ENCODE measurements around the gene ATAD3B. TPM values are rescaled to one million over a fixed set of nuclear protein-coding genes. Genes with fewer than 3 reads are reported as not detected.
A peak's percentile ranks its signal among the peaks of the same experiment; 100 is the strongest.
"Not testable (repeated sequence)": the region's sequence is repeated elsewhere in the genome, so short reads cannot be mapped to it uniquely, and the experiment has no call there.

ATAD3B gene
- total RNA-seq, 2 donors from 2014 or later, result 24.6 to 55.5 TPM

- ATAC-seq (replicated peaks), result no peak
- no peak overlapping the region for H3K27ac Mint-ChIP-seq
- H3K27me3 Mint-ChIP-seq, result no peaks in the 10 kb centered on the region
- no peak overlapping the region for H3K4me3 Mint-ChIP-seq
- peaks cover 42% of the 10 kb centered on the region for H3K36me3 Mint-ChIP-seq (ENCODE audit: low read depth)
- H3K9me3 Mint-ChIP-seq, result no peaks in the 10 kb centered on the region
- no peaks in the 10 kb centered on the region for H3K4me1 Mint-ChIP-seq
Measured at GRCh38 chr1:1531947-1532346, 60.4 kb downstream of the ATAD3B start.

- H3K4me1 Mint-ChIP-seq; H3K27me3 Mint-ChIP-seq; H3K27ac Mint-ChIP-seq; H3K9me3 Mint-ChIP-seq; H3K4me3 Mint-ChIP-seq; ATAC-seq (replicated peaks): not testable (repeated sequence)
- peaks cover 30% of the 10 kb centered on the region for H3K36me3 Mint-ChIP-seq (ENCODE audit: low read depth)
Measured at GRCh38 chr1:1533176-1533893, 61.8 kb downstream of the ATAD3B start.

DNA sequence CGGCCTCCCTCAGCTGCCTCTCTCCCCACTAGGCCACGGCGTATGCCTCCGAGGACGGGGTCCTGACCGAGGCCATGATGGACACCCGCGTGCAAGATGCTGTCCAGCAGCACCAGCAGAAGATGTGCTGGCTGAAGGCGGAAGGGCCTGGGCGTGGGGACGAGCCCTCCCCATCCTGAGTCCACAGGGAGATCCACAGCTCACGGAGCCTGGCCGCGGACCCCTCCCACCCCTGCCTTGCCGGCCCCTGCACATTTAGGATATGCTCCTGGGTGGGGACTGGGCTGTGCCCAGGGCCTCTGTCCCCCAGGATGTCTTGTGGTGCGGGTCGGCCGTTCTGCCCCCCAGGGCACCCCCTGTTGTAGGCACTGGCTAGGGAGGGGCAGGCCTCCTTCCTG is 62.3 kb downstream of the ATAD3B start:
- not testable (repeated sequence) for ATAC-seq (replicated peaks); H3K27me3 Mint-ChIP-seq; H3K4me3 Mint-ChIP-seq; H3K27ac Mint-ChIP-seq; H3K4me1 Mint-ChIP-seq; H3K9me3 Mint-ChIP-seq
- peaks cover 27% of the 10 kb centered on the region for H3K36me3 Mint-ChIP-seq (ENCODE audit: low read depth)

DNA sequence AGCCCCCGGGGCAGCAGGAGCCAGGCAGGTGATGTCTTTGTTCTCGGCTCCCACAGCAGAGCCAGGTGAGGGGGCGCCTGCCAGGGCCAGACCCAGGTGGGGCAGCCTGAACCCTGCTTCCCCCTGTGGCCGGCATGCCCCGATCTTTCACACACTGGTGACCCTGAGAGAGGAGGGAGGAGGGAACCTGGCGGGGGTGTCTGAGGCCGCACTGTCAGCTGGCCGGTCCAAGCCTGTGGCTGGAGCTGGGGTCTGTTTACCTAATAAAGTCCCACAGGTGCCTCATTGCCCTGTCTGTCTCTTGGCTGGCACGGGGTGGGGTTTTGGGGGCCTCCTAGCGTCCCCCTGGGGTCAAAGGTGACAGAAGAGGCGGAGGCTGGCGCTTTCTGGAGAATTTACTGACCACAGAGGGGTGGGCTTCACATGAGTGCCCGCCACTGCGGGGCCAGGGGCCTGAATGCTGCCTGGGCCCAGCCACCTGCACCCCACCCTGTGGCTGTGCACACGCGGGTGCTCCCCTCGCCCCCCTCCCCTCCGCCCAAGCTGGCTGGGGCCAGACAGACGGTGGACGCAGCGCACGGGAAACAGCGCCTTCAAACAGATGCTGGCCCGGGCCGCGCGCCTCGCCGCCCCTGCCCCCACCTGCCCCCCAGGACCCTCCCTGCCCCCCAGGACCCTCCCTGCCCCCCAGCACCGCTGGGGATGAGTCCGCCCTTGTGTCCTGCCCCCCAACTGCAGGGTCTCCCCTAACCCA is 63.0 kb downstream of the ATAD3B start:
- ATAC-seq (replicated peaks), result no peak
- H3K4me1 Mint-ChIP-seq, result no peaks in the 10 kb centered on the region
- no peaks in the 10 kb centered on the region for H3K9me3 Mint-ChIP-seq
- H3K27me3 Mint-ChIP-seq, result no peaks in the 10 kb centered on the region
- no peak overlapping the region for H3K4me3 Mint-ChIP-seq
- peaks cover 22% of the 10 kb centered on the region for H3K36me3 Mint-ChIP-seq (ENCODE audit: low read depth)
- no peak overlapping the region for H3K27ac Mint-ChIP-seq

DNA sequence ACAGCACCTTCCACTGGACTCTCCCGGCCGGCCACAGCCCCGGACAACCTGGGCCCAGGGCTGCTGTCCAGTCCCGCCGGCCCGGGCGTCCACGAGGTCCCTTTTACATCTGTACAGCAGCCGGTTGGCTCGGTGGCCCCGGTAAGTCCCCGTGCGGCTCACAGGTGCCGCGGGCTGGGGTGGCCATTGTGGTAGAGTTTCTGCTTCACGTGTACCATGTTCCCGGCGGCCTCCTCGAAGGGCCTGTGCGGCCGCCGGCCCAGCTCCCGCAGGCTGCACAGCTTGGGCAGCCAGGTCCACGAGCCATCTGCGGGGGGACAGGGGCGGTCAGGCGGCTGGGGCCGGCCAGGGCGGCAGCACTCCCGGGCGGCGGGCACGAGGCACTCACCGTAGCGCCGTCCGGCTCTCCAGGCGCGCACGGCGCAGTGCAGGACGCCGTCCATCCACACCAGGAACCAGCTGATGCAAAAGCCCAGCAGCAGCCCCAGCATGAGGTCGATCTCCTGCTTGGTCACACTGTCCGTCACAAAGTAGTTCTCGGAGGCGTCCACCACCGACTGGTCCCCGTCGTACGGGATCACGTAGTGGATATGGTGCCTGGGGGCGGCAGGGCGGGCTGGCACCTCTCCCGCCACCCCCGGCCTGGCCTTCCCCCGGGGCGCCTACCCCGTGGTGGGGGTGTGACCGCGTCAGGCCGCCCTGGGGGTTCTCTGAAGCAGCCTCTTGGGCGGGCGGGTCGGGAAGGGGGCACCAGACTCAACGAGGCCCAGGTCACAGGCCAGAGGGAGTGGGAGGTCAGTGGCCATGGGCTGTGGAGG is 63.8 kb downstream of the ATAD3B start:
- no peak overlapping the region for H3K27ac Mint-ChIP-seq
- no peaks in the 10 kb centered on the region for H3K9me3 Mint-ChIP-seq
- peaks cover 15% of the 10 kb centered on the region for H3K36me3 Mint-ChIP-seq (ENCODE audit: low read depth)

DNA sequence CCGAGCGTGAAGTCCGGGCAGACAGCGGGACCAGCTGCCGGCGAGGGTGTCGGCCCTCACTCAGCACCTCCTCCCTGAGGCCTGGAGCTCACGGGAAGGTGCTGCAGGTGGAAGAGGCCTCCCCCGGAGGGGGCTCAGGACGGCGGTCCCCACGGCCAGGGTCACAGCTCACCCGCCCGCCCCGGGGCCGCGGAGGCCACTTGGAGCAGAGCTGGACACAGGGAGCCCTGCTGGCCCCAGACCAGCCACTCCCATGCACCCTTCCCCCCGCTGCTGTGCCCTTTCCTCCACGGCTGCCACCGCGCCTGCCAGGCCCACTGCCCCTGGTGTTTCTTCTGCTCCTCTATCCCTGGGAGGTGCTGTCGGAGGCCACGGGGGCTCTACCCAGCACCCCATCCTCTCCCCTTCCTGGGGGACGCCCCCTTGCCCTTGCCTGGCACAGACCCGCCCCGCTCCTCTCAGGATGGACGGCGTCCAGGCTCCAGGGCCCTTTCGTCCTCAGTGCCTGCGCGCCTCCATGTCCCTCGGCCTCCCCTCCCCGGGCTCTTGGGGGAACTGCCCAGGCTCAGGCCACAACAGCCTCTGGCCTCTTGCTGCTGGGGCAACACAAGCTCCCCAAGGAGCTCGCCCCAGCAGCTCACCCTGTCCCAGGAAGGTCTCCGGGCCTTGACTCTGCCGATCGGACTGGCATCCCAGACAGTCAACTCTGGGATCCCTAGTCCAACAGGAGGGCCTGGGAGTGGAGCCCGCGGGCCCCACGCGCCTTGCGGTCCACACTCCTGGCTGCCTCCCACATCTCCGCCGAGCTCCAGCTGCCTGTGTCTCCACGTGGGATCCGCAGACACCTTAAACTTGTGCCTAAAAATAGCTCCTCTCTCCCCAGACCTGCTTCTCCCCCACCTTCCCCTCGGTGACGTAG is 64.7 kb downstream of the ATAD3B start:
- no peaks in the 10 kb centered on the region for H3K9me3 Mint-ChIP-seq
- H3K36me3 Mint-ChIP-seq (ENCODE audit: low read depth), result peaks cover 10% of the 10 kb centered on the region
- H3K4me3 Mint-ChIP-seq, result no peak overlapping the region
- H3K27ac Mint-ChIP-seq, result no peak overlapping the region
- H3K4me1 Mint-ChIP-seq, result no peaks in the 10 kb centered on the region
- no peaks in the 10 kb centered on the region for H3K27me3 Mint-ChIP-seq
- no peak for ATAC-seq (replicated peaks)

More for the DNA sequence above, 63.8 kb downstream of the ATAD3B start:
- H3K27me3 Mint-ChIP-seq, result no peaks in the 10 kb centered on the region
- no peak overlapping the region for H3K4me3 Mint-ChIP-seq
- ATAC-seq (replicated peaks), result no peak
- no peaks in the 10 kb centered on the region for H3K4me1 Mint-ChIP-seq

DNA sequence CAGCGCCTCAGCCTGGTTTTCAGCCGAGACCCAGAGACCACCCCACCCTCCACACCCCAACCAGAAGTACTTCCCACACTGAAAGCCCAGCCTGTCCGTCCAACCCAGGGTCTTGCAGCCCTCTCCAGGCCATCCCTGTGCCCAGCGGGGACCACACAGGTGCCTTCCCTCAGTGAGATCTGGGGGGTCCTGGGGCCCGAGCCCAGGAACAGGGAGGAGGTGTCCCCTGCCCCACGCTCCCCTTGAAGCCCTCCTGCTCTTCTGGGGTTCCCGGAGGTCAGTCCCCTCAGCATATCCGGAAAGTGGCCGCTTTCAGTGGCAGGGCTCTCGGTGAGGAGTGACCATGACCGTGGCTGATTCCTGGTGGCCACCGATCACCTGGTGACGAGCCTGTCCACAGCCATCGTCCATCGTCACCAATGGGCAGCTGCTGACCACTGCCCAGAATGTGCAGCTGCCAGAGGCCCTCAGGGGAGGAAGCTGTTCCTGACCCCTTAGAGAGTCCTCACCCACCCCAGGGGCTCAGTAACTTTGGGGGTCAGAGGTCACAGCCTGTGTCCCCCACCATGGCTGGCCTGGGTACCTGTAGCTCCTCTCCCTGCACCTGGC is 65.5 kb downstream of the ATAD3B start:
- Mint-ChIP-seq H3K27me3 (no peaks in the 10 kb centered on the region), H3K9me3 (no peaks in the 10 kb centered on the region), H3K4me1 (no peaks in the 10 kb centered on the region), H3K27ac (no peak overlapping the region), H3K36me3 (ENCODE audit: low read depth) (peaks cover 12% of the 10 kb centered on the region), H3K4me3 (no peak overlapping the region)
- no peak for ATAC-seq (replicated peaks)

DNA sequence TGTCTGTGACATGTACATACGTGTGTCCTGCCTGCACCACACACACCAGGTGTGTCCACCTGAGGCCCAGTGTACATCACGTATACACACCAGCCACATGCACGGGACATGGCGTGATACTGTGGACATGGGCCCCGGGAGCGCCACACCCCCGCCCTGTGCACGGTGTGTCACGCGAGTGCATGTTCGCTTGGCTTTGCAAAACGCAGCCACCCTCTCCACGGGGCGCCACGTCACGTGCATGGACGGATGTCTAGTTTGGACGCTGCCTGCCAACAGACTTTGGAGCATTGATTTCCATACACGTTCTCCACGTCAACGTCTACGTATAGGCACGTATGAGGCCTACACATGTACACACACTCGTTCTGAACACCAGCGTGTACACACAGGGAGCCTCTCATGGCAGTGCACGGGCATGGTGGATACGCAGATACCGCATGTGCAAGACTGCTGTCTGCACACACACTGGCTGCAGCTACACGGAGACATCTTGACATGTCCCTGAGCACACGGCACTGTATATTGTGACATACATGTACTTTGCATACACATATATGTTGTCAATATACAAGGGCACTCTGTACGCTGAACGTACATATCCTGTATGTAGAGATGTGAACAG is 66.2 kb downstream of the ATAD3B start:
- Mint-ChIP-seq H3K36me3 (ENCODE audit: low read depth) (peaks cover 12% of the 10 kb centered on the region), H3K27me3 (no peaks in the 10 kb centered on the region), H3K9me3 (no peaks in the 10 kb centered on the region), H3K4me3 (no peak overlapping the region), H3K4me1 (no peaks in the 10 kb centered on the region), H3K27ac (no peak overlapping the region)
- no peak for ATAC-seq (replicated peaks)

DNA sequence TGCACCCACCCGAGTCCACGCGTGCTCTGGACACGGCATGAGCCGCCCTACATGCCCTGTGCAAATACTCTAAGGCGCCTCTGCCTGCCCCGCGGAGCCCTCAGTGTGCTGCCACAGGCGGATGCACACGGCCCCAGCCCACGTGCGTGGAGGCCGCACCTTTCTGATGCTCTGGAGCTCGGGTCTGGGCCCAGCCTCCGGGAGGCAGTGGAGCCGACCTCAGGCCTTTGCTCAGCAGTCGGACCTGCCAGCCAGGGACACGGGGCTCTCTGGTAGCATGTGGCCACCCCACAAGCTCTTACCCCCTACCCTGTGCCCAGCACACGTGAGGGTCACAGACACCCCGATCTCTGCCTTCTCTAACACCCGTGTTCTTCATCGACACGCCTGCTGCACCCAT is 66.8 kb downstream of the ATAD3B start:
- H3K9me3 Mint-ChIP-seq, result no peaks in the 10 kb centered on the region
- peaks cover 18% of the 10 kb centered on the region for H3K36me3 Mint-ChIP-seq (ENCODE audit: low read depth)
- H3K4me3 Mint-ChIP-seq, result no peak overlapping the region
- no peak for ATAC-seq (replicated peaks)
- no peaks in the 10 kb centered on the region for H3K27me3 Mint-ChIP-seq
- no peak overlapping the region for H3K27ac Mint-ChIP-seq
- no peaks in the 10 kb centered on the region for H3K4me1 Mint-ChIP-seq

- no peak for ATAC-seq (replicated peaks)
- Mint-ChIP-seq H3K36me3 (ENCODE audit: low read depth) (peaks cover 20% of the 10 kb centered on the region), H3K4me1 (no peaks in the 10 kb centered on the region), H3K27me3 (no peaks in the 10 kb centered on the region), H3K4me3 (no peak overlapping the region), H3K27ac (no peak overlapping the region), H3K9me3 (no peaks in the 10 kb centered on the region)
Measured at GRCh38 chr1:1538989-1539309, 67.4 kb downstream of the ATAD3B start.

DNA sequence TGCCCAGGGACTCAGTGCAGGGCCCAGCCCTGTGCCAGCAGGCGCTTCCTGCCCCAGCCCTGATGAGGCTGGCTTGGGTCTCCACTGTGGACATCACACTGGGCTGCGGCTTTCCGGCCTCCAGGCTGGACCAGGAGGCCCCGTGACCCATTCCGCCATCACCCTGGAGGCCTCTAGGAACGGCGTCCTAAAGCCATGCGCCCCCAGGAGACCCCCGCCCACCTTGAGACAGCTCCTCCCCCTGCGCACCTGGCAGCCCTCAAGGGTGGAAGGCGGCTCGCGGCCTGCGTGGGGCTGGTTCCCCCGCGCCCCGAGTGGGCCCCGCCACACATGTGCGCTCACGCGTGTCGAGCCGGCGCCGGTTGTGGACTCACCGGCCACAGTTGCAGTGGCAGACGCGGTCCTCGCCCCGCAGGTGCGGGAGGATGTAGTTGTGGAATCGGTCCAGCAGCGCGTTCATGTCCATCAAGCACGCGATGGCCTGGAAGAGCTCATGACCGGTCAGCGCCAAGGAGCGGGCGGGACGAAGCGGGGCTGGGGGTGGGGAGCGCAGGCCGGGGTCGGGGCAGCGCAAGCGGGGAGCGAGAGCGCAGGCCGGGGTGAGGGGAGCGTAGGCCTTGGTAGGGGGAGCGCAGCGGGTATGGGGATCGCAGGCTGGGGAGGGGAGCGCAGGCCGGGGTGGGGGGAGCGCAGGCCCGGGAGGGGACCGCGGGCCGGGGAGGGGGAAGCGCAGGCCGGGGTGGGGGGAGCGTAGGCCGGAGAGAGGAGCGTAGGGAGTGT is 67.9 kb downstream of the ATAD3B start:
- H3K27ac Mint-ChIP-seq, result no peak overlapping the region
- H3K4me1 Mint-ChIP-seq, result no peaks in the 10 kb centered on the region
- no peak overlapping the region for H3K4me3 Mint-ChIP-seq
- no peak for ATAC-seq (replicated peaks)
- peaks cover 20% of the 10 kb centered on the region for H3K36me3 Mint-ChIP-seq (ENCODE audit: low read depth)
- no peaks in the 10 kb centered on the region for H3K9me3 Mint-ChIP-seq
- no peaks in the 10 kb centered on the region for H3K27me3 Mint-ChIP-seq

DNA sequence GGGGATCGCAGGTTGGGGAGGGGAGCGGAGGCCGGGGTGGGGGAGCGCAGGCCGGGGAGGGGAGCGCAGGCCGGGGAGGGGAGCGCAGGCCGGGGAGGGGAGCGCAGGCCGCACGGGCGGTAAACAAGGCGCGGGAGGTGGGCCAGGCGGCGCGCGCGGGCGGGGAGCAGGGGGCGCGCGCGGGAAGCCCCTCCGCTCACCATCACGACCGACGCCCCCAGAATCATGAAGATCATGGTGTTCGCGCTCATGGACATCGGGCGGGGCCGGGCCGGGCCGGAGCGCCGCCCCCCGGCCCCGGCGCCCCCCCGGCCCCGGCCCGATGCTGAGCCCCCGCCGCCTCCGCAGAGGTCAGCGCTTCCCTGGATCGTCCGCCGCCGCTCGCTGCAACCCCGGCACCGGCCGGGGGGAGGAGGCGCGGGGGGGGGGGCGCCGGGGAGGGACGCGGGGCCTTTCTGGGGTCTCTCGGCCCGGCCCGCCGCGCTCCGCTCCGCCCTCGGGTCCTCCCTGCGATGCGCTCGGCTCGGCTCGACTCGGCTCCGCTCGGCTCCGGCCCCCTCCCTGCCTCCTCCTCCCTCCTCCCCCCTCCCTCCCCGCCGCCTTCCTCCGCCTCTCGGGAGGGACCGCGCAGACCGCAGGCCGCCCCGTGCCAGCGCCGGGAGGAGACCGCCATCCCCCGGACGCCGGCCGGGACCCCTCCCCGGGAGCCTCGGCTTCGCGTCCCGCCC is 68.7 kb downstream of the ATAD3B start, which contains the start of gene TMEM240:
TSS of gene TMEM240 (minus strand) at position 535 of the 728 bp plus-strand sequence. CDS start at position 257, 278 bp downstream.
- Mint-ChIP-seq H3K27me3 (no peaks in the 10 kb centered on the region), H3K27ac (no peak within 1 kb of the TSS), H3K4me1 (no peaks in the 10 kb centered on the region), H3K36me3 (ENCODE audit: low read depth) (peaks cover 20% of the 10 kb centered on the region), H3K4me3 (peak within 1 kb of the TSS; percentile 10), H3K9me3 (no peaks in the 10 kb centered on the region)
- peak; percentile 43 for ATAC-seq (replicated peaks)

Measured in activated T-helper 17 cell treated with anti-CD3 and anti-CD28 coated beads, Interleukin-2, amount 50 U/mL, for 72 hours (primary cell).